GM12878 (cell line): ENCODE results near the gene MAD2L1BP. TPM values are rescaled to one million over a fixed set of nuclear protein-coding genes. Genes with fewer than 3 reads are reported as not detected.

Source experiments
- ATAC-seq: fragments of 200-7000 bp; cut with Tn5 transposase; 3 replicates; pipeline ENCODE4 v1.9.1; 2020; ENCODE audit warnings: mild to moderate bottlenecking, moderate library complexity
- BruUV-seq: library from RNA; stranded (reverse); fragments of 400-500 nt; replicated peaks from 2 replicates; lab custom pipeline; 2021; lab: Mats Ljungman, UMichigan
- CTCF ChIA-PET: fragments of 300-600 bp; sonication (Branson Sonifier 250); formaldehyde crosslinking; extraction: SDS; loops from one replicate; lab custom pipeline; 2021; ENCODE audit warnings: inconsistent platforms; lab: Yijun Ruan, JAX
- POLR2A ChIA-PET: fragments of 350-600 bp; formaldehyde crosslinking; extraction: SDS; loops from one replicate; lab custom pipeline; 2021; ENCODE audit warnings: inconsistent platforms; lab: Charles Lee
- RAD21 ChIA-PET: fragments of 300-600 bp; sonication (Branson Sonifier 250); formaldehyde crosslinking; loops from one replicate; lab custom pipeline; 2023; ENCODE audit warnings: antibody characterized with exemption; ENCODE audit not compliant: unreplicated experiment; lab: Charles Lee
- SMC1A ChIA-PET: fragments of 300-600 bp; sonication (Branson Sonifier 250); formaldehyde crosslinking; loops from one replicate; lab custom pipeline; 2023; ENCODE audit not compliant: unreplicated experiment, uncharacterized antibody; lab: Charles Lee
- DNase-seq: peaks from one replicate; pipeline ENCODE4 v3.0.0-alpha.2; 2011; ENCODE audit warnings: low read depth, low spot score
- FAIRE-seq: peaks from 3 replicates; lab custom pipeline; 2011; peaks lifted over from hg19 to GRCh38; lab: Jason Lieb, UNC
- H2AFZ ChIP-seq: 2 replicates; pipeline ENCODE4 v1.6.0; 2011; ENCODE audit warnings: low read depth, low read length, control low read depth; ENCODE audit not compliant: control insufficient read depth
- H3K27ac ChIP-seq: 2 replicates; pipeline ENCODE4 v1.5.1; 2011; ENCODE audit warnings: control low read depth; ENCODE audit not compliant: control insufficient read depth, insufficient read depth
- H3K27me3 ChIP-seq, 2 experiments: replicated peaks in 1 of 2; 2 replicates each; pipeline versions ENCODE4 v1.6.0 to v1.6.1; 2011; ENCODE audit warnings: low read length in 1 of 2; ENCODE audit not compliant: control insufficient read depth in 2 of 2, insufficient read depth in 2 of 2
- H3K36me3 ChIP-seq, 2 experiments: 2 replicates each; pipeline ENCODE4 v1.5.1; 2011; ENCODE audit warnings: low read length in 1 of 2; ENCODE audit not compliant: control insufficient read depth in 2 of 2, insufficient read depth in 2 of 2
- H3K4me1 ChIP-seq: 2 replicates; pipeline ENCODE4 v1.6.1; 2011; ENCODE audit warnings: mild to moderate bottlenecking, low read length, moderate library complexity, mixed read lengths; ENCODE audit not compliant: control insufficient read depth, insufficient read depth
- H3K4me2 ChIP-seq: 2 replicates; pipeline ENCODE4 v1.6.0; 2011; ENCODE audit warnings: control low read depth; ENCODE audit not compliant: control insufficient read depth, insufficient read depth
- H3K4me3 ChIP-seq: fragments of 200-600 bp; sonication (generic); 2 replicates; pipeline ENCODE4 v1.5.1; 2016
- H3K79me2 ChIP-seq: 2 replicates; pipeline ENCODE4 v1.6.0; 2011; ENCODE audit warnings: low read length; ENCODE audit not compliant: control insufficient read depth, insufficient read depth
- H3K9ac ChIP-seq: 2 replicates; pipeline ENCODE4 v1.8.0; 2011; ENCODE audit warnings: low read length, control low read depth, mixed read lengths; ENCODE audit not compliant: control insufficient read depth, insufficient read depth
- H3K9me3 ChIP-seq: replicated peaks from 3 replicates; pipeline ENCODE4 v1.5.1; 2011; ENCODE audit warnings: mild to moderate bottlenecking, low read length; ENCODE audit not compliant: control insufficient read depth, insufficient read depth
- H4K20me1 ChIP-seq: 2 replicates; pipeline ENCODE4 v1.6.0; 2011; ENCODE audit not compliant: control insufficient read depth, insufficient read depth
- CBX5 ChIP-seq: sonication (generic); IDR thresholded peaks from 2 replicates; pipeline ENCODE4 v1.6.1; 2016; ENCODE audit warnings: low read depth, moderate library complexity, mild to moderate bottlenecking, inconsistent platforms
- CREB1 ChIP-seq: IDR thresholded peaks from 2 replicates; pipeline ENCODE4 v1.6.1; 2012; ENCODE audit warnings: low read depth, mild to moderate bottlenecking, inconsistent platforms
- E2F4 ChIP-seq: IDR thresholded peaks from 2 replicates; pipeline ENCODE4 v1.6.1; 2012; ENCODE audit warnings: low read depth, low read length, improper control_type of control experiment
- EZH2 ChIP-seq: IDR thresholded peaks from 2 replicates; pipeline ENCODE4 v1.6.1; 2012; ENCODE audit warnings: low read depth, mild to moderate bottlenecking, control low read depth, inconsistent platforms, low read length, borderline replicate concordance; ENCODE audit not compliant: control insufficient read depth
- HDGF ChIP-seq: fragments of 450-650 bp; IDR thresholded peaks from 2 replicates; pipeline ENCODE4 v1.6.1; 2016; ENCODE audit warnings: antibody characterized with exemption
- KDM1A ChIP-seq: fragments of 200-600 bp; sonication (generic); IDR thresholded peaks from 2 replicates; pipeline ENCODE4 v1.6.1; 2016; ENCODE audit warnings: borderline replicate concordance
- NFYA ChIP-seq: IDR thresholded peaks from 2 replicates; pipeline ENCODE4 v1.6.1; 2011; ENCODE audit warnings: low read depth, mild to moderate bottlenecking, low read length, improper control_type of control experiment, borderline replicate concordance
- NR2C1 ChIP-seq: fragments of 450-650 bp; IDR thresholded peaks from 2 replicates; pipeline ENCODE4 v1.6.1; 2017; ENCODE audit warnings: antibody characterized with exemption, mild to moderate bottlenecking, moderate library complexity
- PAX5 ChIP-seq: IDR thresholded peaks from 2 replicates; pipeline ENCODE4 v1.6.1; 2011; ENCODE audit warnings: low read depth, low read length, borderline replicate concordance
- RUNX3 ChIP-seq: IDR thresholded peaks from 2 replicates; pipeline ENCODE4 v1.6.1; 2012; ENCODE audit warnings: low read length, inconsistent platforms
- SMAD1 ChIP-seq: fragments of 450-650 bp; IDR thresholded peaks from 2 replicates; pipeline ENCODE4 v1.6.1; 2018; ENCODE audit warnings: mild to moderate bottlenecking, low read depth; ENCODE audit not compliant: partially characterized antibody
- SMC3 ChIP-seq: IDR thresholded peaks from 2 replicates; pipeline ENCODE4 v1.6.1; 2011; ENCODE audit warnings: low read length, improper control_type of control experiment, borderline replicate concordance
- SP1 ChIP-seq: IDR thresholded peaks from one replicate; pipeline ENCODE4 v1.6.1; 2011; ENCODE audit warnings: low read depth, low read length
- SREBF2 ChIP-seq: IDR thresholded peaks from 2 replicates; pipeline ENCODE4 v1.6.1; 2012; ENCODE audit warnings: mild to moderate bottlenecking, low read length
- ZNF274 ChIP-seq: IDR thresholded peaks from one replicate; pipeline ENCODE4 v1.8.0; 2011; ENCODE audit not compliant: insufficient read length, insufficient read depth
- WGBS: methylation state at CpG from one replicate; pipeline ENCODE4 v1.1.6; 2016; ENCODE audit warnings: low lambda C conversion rate; ENCODE audit not compliant: insufficient replicate concordance, insufficient coverage; ENCODE audit errors: missing lambda C conversion rate; 5-methylcytosine and 5-hydroxymethylcytosine counted together
- in situ Hi-C: fragments of 300-500 bp; cut with MboI; formaldehyde crosslinking; loops from 9 replicates; pipeline ENCODE4 v1.14.3; 2018; ENCODE audit warnings: mixed read lengths
- intact Hi-C: fragments of 100-400 bp; cut with micrococcal nuclease; formaldehyde crosslinking; loops from one replicate; pipeline ENCODE4 v1.14.2; 2022; ENCODE audit not compliant: unreplicated experiment
- polyA plus RNA-seq, 11 experiments: library from polyadenylated mRNA; depleted of rRNA in 4 of 11; unstranded in 6 of 11; stranded (reverse) in 5 of 11; fragments of >200 nt; fragmentation: Nextera tagmentation in 4 of 11; fragmentation: Illumina TruSeq in 1 of 11; extraction: Ambion mirVana in 4 of 11; extraction: Trizol in 1 of 11; gene quantifications; 1 replicate in 1 of 11; 2 replicates in 10 of 11; pipeline versions ENCODE4 v1.2.1 to v1.2.3, GENCODE V29; 2011 to 2016; ENCODE audit warnings: inconsistent platforms in 2 of 11, missing spikeins in 2 of 11, low read depth in 1 of 11
- total RNA-seq, 4 experiments: library from RNA; depleted of rRNA in 3 of 4; stranded (reverse); fragments of >200 nt in 3 of 4; fragmentation: Illumina TruSeq in 1 of 4; extraction: Trizol in 1 of 4; gene quantifications; 2 replicates each; pipeline versions ENCODE4 v1.2.1 to v1.2.3, GENCODE V29; 2013 to 2021
- TF ChIP-seq, protein P1 (sequence below): fragments of 450-650 bp; formaldehyde crosslinking; IDR thresholded peaks from 2 replicates; pipeline ENCODE4 v1.4.0; 2022; ENCODE audit warnings: mild to moderate bottlenecking, moderate library complexity
- TF ChIP-seq, protein P2 (sequence below): IDR thresholded peaks from 2 replicates; pipeline ENCODE4 v1.6.1; 2012; ENCODE audit warnings: low read depth, low read length, improper control_type of control experiment
- TF ChIP-seq, protein P3 (sequence below): IDR thresholded peaks from 2 replicates; pipeline ENCODE4 v1.6.1; 2011; ENCODE audit warnings: borderline replicate concordance, low read depth, mild to moderate bottlenecking, moderate library complexity, low read length; ENCODE audit not compliant: insufficient read depth, poor library complexity, severe bottlenecking

MAD2L1BP gene
- total and polyA plus RNA-seq, 10 of the 15 experiments (the other 5 are each of a cell fraction or from before 2014, with no cell fraction given) = 39.2 to 155 (median 60.3) TPM

DNA sequence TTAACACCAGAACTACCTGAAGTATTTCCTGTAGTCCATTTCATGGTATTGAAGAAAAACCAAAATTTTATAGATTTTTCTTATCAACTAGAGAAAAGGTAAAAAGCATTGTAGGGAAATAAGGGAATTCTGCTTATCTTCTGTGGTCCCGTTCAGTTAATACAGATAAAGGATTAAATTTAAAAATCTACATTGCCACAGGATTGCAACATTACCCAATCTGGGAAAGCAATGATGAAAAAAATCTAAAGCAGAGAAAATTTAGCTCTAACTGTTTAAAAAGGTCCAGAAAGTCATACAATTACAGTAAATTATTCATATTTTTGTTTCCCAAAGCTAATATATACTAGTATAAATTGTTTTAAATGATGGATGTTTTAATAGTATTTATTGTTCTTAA, 41.7 kb upstream of the MAD2L1BP start (continued):
- TF ChIP-seq, protein P1, sequence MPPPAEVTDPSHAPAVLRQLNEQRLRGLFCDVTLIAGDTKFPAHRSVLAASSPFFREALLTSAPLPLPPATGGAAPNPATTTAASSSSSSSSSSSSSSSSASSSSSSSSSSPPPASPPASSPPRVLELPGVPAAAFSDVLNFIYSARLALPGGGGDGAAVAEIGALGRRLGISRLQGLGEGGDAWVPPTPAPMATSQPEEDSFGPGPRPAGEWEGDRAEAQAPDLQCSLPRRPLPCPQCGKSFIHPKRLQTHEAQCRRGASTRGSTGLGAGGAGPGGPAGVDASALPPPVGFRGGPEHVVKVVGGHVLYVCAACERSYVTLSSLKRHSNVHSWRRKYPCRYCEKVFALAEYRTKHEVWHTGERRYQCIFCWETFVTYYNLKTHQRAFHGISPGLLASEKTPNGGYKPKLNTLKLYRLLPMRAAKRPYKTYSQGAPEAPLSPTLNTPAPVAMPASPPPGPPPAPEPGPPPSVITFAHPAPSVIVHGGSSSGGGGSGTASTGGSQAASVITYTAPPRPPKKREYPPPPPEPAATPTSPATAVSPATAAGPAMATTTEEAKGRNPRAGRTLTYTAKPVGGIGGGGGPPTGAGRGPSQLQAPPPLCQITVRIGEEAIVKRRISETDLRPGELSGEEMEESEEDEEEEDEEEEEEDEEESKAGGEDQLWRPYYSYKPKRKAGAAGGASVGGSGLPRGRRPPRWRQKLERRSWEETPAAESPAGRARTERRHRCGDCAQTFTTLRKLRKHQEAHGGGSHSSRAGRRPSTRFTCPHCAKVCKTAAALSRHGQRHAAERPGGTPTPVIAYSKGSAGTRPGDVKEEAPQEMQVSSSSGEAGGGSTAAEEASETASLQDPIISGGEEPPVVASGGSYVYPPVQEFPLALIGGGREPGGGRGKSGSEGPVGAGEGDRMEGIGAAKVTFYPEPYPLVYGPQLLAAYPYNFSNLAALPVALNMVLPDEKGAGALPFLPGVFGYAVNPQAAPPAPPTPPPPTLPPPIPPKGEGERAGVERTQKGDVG (CRISPR knock-in tag) = no peak

GRCh38 chr6:43600595-43600994, 35.0 kb upstream of the MAD2L1BP start:
- no peaks in the 10 kb centered on the region for H4K20me1 ChIP-seq
- in situ Hi-C loops (no loop called here), intact Hi-C loops (no loop called here)
- H3K4me1 ChIP-seq = no peaks in the 10 kb centered on the region
- peaks cover 3 to 28% of the 10 kb centered on the region in 2 experiments for H3K36me3 ChIP-seq
- ChIA-PET POLR2A (no interaction called here), RAD21 (no interaction called here), CTCF (interaction anchor here (0.6 to 1.6 kb wide), 3 partner anchors 9 to 22 kb away, joined by 3 to 5 read pairs (median 3); no protein-coding TSS in a partner anchor), SMC1A (interaction anchor here (0.9 kb wide), 1 partner anchor 8 kb away, joined by 3 read pairs; no protein-coding TSS in a partner anchor)
- no peaks in the 10 kb centered on the region for H3K9me3 ChIP-seq
- no peak overlapping the region for H3K9ac ChIP-seq
- H3K4me3 ChIP-seq = no peak overlapping the region; the same call in 1 of the 2 replicates
- BruUV-seq = no TSS peak
- no peak overlapping the region for H2AFZ ChIP-seq
- TF ChIP-seq, protein P2, sequence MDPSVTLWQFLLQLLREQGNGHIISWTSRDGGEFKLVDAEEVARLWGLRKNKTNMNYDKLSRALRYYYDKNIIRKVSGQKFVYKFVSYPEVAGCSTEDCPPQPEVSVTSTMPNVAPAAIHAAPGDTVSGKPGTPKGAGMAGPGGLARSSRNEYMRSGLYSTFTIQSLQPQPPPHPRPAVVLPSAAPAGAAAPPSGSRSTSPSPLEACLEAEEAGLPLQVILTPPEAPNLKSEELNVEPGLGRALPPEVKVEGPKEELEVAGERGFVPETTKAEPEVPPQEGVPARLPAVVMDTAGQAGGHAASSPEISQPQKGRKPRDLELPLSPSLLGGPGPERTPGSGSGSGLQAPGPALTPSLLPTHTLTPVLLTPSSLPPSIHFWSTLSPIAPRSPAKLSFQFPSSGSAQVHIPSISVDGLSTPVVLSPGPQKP = no peak
- TF ChIP-seq ZNF274 (no peak), E2F4 (no peak), CBX5 (no peak), SMC3 (no peak), EZH2 (no peak), SMAD1 (no peak), KDM1A (no peak), NR2C1 (no peak), SP1 (no peak), RUNX3 (no peak), CREB1 (no peak), HDGF (no peak), NFYA (no peak), SREBF2 (no peak), PAX5 (no peak)
- TF ChIP-seq, protein P3, sequence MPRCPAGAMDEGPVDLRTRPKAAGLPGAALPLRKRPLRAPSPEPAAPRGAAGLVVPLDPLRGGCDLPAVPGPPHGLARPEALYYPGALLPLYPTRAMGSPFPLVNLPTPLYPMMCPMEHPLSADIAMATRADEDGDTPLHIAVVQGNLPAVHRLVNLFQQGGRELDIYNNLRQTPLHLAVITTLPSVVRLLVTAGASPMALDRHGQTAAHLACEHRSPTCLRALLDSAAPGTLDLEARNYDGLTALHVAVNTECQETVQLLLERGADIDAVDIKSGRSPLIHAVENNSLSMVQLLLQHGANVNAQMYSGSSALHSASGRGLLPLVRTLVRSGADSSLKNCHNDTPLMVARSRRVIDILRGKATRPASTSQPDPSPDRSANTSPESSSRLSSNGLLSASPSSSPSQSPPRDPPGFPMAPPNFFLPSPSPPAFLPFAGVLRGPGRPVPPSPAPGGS = no peak
- FAIRE-seq (no peak), DNase-seq (no peak), ATAC-seq (no peak)
- H3K27ac ChIP-seq = no peak overlapping the region
- H3K79me2 ChIP-seq = no peaks in the 10 kb centered on the region
- no peak overlapping the region for H3K4me2 ChIP-seq
- H3K27me3 ChIP-seq = no peaks in the 10 kb centered on the region
- WGBS = 98% methylated on average over 2 of the region's 2 CpGs
